BLaER1 (cell line): Measurements from ENCODE around the gene MYL3.
A peak's percentile ranks its signal among the peaks of the same experiment; 100 is the strongest.

Experiments used
- H3K27ac ChIP-seq: shearing (Covaris generic); formaldehyde crosslinking; 2 replicates; pipeline ENCODE4 v1.8.1; 2022
- H3K27me3 ChIP-seq: shearing (Covaris generic); formaldehyde crosslinking; 2 replicates; pipeline ENCODE4 v1.8.1; 2022
- H3K36me3 ChIP-seq: shearing (Covaris generic); formaldehyde crosslinking; 2 replicates; pipeline ENCODE4 v1.8.1; 2022
- H3K4me1 ChIP-seq: shearing (Covaris generic); formaldehyde crosslinking; 2 replicates; pipeline ENCODE4 v1.8.1; 2022
- H3K4me2 ChIP-seq: shearing (Covaris generic); formaldehyde crosslinking; 2 replicates; pipeline ENCODE4 v1.8.1; 2022
- H3K4me3 ChIP-seq: shearing (Covaris generic); formaldehyde crosslinking; 2 replicates; pipeline ENCODE4 v1.8.1; 2022
- H3K9ac ChIP-seq: shearing (Covaris generic); formaldehyde crosslinking; 2 replicates; pipeline ENCODE4 v1.8.1; 2022
- H3K9me3 ChIP-seq: shearing (Covaris generic); formaldehyde crosslinking; 2 replicates; pipeline ENCODE4 v1.8.1; 2022
- H4K20me1 ChIP-seq: shearing (Covaris generic); formaldehyde crosslinking; 2 replicates; pipeline ENCODE4 v1.8.1; 2022
- Cebpa-rat ChIP-seq: shearing (Covaris generic); IDR thresholded peaks from 2 replicates; pipeline ENCODE4 v1.8.1; 2022

The MYL3 gene

DNA sequence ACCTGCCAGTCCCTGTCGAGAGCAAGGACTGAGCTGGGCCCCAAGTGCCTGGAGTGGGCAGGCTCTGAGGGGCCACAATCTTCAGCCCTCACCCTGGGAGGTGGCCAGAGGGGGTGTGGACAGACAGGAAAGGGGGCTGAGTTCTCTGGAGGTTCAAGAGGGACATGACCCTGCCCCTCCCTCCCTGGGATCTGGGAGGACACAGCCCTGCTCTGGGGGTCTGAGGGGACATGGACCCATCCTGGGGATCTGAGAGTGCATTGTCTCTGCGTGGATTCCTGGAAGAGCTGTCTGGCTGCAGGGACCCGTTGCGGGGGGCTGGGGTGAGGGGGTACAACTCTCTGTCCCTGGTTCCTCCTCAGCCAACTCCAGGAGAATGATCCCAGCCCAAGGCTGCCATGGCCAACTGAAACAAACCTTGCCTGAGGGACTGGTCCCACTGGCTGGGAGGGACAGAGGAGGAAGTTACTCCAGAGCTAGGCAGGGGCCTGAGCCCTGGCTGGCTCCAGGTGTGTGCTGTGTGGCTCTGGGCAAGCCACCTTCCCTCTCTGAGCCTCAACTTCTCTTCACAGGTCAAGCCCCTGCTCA, 43.3 kb upstream of the MYL3 start:
- TF ChIP-seq Cebpa-rat = no peak
- H3K9ac ChIP-seq = no peak overlapping the region
- H3K9me3 ChIP-seq = no peaks in the 10 kb centered on the region

DNA sequence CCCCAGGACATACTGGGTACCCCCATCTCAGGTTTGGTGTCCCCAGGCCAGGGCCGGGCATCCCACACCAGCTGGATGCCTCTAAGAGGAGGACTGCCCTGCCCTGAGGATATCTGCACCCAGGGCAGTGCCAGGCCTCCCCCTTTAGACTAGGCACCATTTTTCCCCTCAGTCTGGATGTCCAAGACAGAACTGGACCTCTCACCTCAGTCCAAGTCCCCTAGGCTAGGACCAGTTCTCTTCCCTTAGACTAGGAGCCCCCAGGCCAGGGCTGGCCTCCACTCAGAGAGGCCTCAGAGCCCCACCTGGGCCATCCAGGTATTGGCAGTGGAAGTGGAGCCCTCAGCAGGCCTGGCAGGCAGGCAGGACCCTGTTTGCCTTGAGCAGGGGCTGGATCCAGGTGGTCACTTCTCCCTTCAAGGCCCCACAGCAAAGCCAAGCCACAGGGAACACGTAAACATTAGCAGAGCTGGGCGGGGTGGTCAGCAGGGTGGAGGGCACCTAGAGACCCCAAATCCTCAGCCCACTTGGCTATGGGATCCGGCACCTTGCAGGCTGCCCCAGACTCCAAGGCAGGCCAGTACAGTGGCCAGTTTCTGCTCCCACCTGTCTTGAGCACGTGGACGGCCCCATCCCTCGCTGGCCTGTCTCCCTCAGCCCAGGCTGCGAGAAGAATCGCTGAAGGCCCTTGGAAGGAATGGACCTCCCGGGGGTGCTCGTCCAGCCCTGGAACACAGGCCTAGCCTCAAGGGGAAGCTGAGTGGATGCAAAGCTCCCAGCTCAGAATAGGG, 42.6 kb upstream of the MYL3 start:
- Histone ChIP-seq H3K27me3 (no peaks in the 10 kb centered on the region), H3K9ac (no peak overlapping the region), H3K4me2 (no peak overlapping the region), H4K20me1 (no peaks in the 10 kb centered on the region), H3K36me3 (no peaks in the 10 kb centered on the region), H3K27ac (no peak overlapping the region), H3K4me1 (peaks cover 42% of the 10 kb centered on the region), H3K9me3 (no peaks in the 10 kb centered on the region), H3K4me3 (no peak overlapping the region)
- no peak for TF ChIP-seq Cebpa-rat

More for the DNA sequence above, 43.3 kb upstream of the MYL3 start:
- H3K4me3 ChIP-seq = no peak overlapping the region
- no peak overlapping the region for H3K27ac ChIP-seq
- no peaks in the 10 kb centered on the region for H3K36me3 ChIP-seq
- no peaks in the 10 kb centered on the region for H3K27me3 ChIP-seq
- H4K20me1 ChIP-seq = no peaks in the 10 kb centered on the region
- H3K4me2 ChIP-seq = no peak overlapping the region
- H3K4me1 ChIP-seq = peaks cover 42% of the 10 kb centered on the region

DNA sequence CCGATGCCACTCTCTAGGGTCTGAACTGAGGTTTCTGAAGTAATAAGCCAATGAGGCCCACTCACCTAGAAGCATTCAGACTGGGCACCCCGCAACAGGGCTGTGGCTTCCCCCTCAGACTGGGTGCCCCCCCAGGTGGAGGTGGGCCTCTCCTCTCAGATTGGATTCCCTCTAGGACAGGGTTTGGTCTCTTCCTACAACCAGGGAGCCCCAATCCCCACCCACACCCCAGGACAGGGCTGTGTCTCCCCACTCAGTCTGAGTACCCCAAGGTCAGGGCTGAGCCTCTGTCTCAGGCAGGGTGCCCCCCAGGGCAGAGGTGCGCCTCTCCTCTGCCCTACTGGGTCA, 41.9 kb upstream of the MYL3 start:
- no peaks in the 10 kb centered on the region for H4K20me1 ChIP-seq
- H3K9me3 ChIP-seq = no peaks in the 10 kb centered on the region
- H3K4me3 ChIP-seq = no peak overlapping the region
- no peak overlapping the region for H3K9ac ChIP-seq
- H3K4me2 ChIP-seq = no peak overlapping the region
- H3K27ac ChIP-seq = no peak overlapping the region
- no peak for TF ChIP-seq Cebpa-rat
- H3K36me3 ChIP-seq = no peaks in the 10 kb centered on the region
- H3K27me3 ChIP-seq = no peaks in the 10 kb centered on the region
- peaks cover 39% of the 10 kb centered on the region for H3K4me1 ChIP-seq

DNA sequence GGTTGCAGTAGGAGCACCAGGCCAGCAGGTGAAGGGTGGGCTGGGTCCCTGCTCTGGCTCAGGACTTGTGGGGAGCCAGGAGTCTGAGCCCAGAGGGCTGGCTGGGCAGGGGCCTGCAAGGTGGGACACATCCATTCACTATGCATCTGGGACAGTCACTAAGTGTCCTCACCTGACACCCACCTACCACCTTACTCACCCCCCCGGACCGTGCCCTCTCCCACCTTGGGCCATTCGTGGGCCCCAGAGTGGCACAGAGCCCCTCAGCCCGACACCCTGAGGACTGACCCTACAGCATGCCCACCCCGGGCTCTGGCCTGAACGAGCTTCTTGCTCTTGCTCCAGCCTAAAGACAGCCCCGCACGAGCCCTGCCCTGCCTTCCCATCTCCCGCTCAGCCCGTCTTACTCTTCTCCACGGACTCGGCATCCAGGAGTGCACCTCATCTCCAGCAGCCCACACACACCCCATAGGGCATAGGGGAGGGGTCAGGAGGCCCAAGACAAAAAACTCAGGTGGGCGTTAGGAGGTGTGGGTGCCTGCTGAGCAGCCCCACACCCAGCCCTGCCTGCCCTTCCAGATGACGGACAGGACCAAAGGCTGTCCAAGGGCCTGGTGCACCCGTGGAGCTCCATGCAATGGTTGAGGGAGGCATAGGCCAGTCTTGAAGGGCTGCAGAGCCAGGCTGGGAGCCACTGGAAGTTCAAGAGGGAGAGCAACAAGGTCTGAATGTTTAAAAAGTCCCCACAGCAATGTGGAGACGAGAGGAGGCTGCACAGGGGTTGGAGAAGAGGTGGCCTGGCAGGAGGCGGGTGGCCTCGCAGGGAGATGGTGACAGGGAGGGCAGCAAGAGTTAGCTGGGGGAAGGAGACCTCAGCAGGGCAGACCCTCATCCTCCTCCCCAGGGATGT, 41.3 kb upstream of the MYL3 start:
- peak overlapping the region; percentile 70 for H3K4me2 ChIP-seq
- peaks cover 33% of the 10 kb centered on the region for H3K4me1 ChIP-seq
- H3K36me3 ChIP-seq = no peaks in the 10 kb centered on the region
- H3K9ac ChIP-seq = no peak overlapping the region
- no peak overlapping the region for H3K4me3 ChIP-seq
- H3K27me3 ChIP-seq = peaks cover 3% of the 10 kb centered on the region; the same call in 1 of the 2 replicates
- no peaks in the 10 kb centered on the region for H3K9me3 ChIP-seq
- no peak for TF ChIP-seq Cebpa-rat
- H3K27ac ChIP-seq = 0 out of 2 replicates have a peak overlapping the region, but pooled peaks have one; percentile 49
- H4K20me1 ChIP-seq = no peaks in the 10 kb centered on the region

DNA sequence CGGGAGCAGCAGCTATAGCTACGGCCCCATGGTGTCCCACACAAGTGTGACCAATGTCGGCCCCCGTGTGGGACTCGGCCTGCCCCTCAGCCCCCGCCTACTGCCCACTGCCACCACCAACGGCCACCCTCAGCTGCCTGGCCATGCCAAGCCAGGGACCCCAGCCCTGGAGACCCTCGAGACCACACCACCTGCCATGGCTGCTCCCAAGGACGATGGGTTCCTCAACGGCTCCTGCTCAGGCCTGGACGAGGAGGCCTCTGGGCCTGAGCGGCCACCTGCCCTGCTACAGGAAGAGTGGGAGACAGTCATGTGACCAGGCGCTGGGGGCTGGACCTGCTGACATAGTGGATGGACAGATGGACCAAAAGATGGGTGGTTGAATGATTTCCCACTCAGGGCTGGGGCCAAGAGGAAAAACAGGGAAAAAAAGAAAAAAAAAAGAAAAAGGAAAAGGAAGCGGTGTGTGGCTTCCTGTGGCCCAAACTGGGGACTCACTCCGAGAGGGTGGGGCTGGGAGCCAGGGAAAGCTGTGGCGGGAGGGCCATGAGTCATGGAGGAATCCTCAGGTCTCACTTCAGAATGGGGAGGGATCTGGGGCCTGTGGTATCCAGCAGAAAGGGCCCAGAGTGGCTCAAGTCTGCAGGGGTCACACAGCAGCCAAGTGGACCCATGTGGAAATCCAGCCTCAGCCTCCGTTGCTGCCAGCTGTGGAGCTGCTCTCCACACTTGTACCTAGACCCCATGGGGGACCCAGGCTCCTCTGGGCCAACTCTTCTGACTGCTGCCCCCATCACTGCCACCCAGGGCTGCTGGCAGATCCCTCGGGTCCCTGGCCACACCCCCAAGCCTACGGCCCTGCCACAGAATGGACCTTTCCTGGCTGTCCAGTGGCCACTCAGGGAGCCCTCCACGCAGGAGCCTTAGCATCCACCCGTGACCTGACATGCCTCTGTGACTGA, 40.4 kb upstream of the MYL3 start:
- Histone ChIP-seq H3K9me3 (no peaks in the 10 kb centered on the region), H3K4me3 (no peak overlapping the region), H3K9ac (peak overlapping the region; percentile 29; the same call in 1 of the 2 replicates), H4K20me1 (no peaks in the 10 kb centered on the region), H3K36me3 (no peaks in the 10 kb centered on the region), H3K4me1 (peaks cover 28% of the 10 kb centered on the region), H3K27me3 (peaks cover 13% of the 10 kb centered on the region), H3K4me2 (peak overlapping the region; percentile 70), H3K27ac (peak overlapping the region; percentile 49; the same call in 1 of the 2 replicates)
- no peak for TF ChIP-seq Cebpa-rat

DNA sequence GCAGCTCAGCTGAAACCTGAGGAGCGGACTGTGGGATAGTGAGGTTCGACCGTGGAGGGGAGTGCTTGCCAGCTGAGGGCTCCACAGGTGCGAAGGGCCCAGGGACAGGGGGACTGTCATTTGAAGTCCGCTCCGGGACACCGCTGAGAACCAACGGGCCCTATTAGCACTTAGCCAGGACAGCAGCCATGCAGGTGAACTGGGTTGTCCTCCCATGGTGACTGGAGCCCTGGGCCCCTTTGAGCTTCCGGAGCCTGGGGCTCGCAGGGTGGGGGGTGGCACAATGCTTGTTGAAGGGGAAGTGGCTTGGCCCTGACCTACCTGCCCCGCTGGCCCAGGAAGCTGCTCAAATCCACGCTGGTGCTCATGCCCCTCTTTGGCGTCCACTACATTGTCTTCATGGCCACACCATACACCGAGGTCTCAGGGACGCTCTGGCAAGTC, 39.0 kb upstream of the MYL3 start:
- H3K27me3 ChIP-seq = peaks cover 23% of the 10 kb centered on the region
- peaks cover 29% of the 10 kb centered on the region for H3K4me1 ChIP-seq
- H3K4me2 ChIP-seq = no peak overlapping the region

DNA sequence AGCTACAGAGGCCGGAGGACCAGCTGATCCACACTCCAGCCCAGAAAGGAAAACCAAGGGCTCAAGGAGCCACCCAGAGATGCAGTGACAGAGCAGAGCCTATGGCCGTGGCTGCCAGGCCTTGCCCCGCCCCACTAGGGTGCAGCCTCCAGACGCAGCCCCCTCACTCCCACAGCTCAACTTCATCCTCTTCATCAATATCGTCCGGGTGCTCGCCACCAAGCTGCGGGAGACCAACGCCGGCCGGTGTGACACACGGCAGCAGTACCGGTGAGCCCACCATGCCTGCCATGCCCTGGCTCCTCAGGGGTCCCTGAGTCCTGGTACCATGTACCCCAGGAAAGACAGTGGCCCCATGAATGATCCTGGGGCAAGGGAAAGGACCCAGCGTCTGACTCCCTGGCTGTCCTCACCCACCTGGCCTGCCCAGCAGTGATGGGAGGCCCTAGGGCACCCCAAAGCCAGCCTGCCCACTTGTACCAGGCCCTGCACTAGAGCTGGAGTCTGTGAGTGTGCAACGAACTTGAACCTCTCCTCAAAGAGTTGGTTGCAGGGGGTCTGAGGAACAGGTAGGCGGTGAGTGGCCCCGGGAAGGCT, 38.4 kb upstream of the MYL3 start:
- no peak overlapping the region for H3K9ac ChIP-seq
- no peak for TF ChIP-seq Cebpa-rat
- H4K20me1 ChIP-seq = no peaks in the 10 kb centered on the region
- no peaks in the 10 kb centered on the region for H3K36me3 ChIP-seq
- peaks cover 29% of the 10 kb centered on the region for H3K4me1 ChIP-seq
- no peak overlapping the region for H3K27ac ChIP-seq
- no peaks in the 10 kb centered on the region for H3K9me3 ChIP-seq
- peaks cover 23% of the 10 kb centered on the region for H3K27me3 ChIP-seq
- no peak overlapping the region for H3K4me2 ChIP-seq
- H3K4me3 ChIP-seq = no peak overlapping the region

More for the DNA sequence above, 39.0 kb upstream of the MYL3 start:
- Histone ChIP-seq H3K4me3 (no peak overlapping the region), H3K9ac (no peak overlapping the region), H3K9me3 (no peaks in the 10 kb centered on the region), H4K20me1 (no peaks in the 10 kb centered on the region), H3K27ac (no peak overlapping the region), H3K36me3 (no peaks in the 10 kb centered on the region)
- TF ChIP-seq Cebpa-rat = no peak

DNA sequence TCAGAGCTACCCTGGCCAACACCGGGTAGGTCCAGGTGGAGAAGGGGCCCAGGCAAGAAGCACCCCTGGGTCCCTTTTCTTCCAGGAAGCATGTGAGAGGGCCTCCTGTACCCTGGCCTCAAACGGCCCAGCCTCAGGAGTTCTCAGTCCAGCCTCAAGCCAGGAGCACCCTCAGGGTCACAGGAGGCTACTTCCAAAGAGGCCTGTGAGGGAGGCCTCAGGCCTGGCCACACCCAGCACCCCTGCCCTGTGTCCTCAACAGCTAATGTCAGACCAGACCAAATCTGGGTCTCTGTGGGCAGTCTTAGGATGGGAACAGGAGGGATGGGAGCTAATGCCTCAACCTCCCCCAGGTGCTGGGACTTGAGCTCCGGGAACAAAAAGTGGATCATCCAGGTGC, 37.8 kb upstream of the MYL3 start:
- no peak overlapping the region for H3K9ac ChIP-seq
- H3K4me2 ChIP-seq = no peak overlapping the region
- peaks cover 29% of the 10 kb centered on the region for H3K4me1 ChIP-seq
- H3K27me3 ChIP-seq = peaks cover 23% of the 10 kb centered on the region
- no peak overlapping the region for H3K27ac ChIP-seq
- no peaks in the 10 kb centered on the region for H4K20me1 ChIP-seq
- no peak for TF ChIP-seq Cebpa-rat
- no peaks in the 10 kb centered on the region for H3K9me3 ChIP-seq
- no peaks in the 10 kb centered on the region for H3K36me3 ChIP-seq
- H3K4me3 ChIP-seq = no peak overlapping the region

DNA sequence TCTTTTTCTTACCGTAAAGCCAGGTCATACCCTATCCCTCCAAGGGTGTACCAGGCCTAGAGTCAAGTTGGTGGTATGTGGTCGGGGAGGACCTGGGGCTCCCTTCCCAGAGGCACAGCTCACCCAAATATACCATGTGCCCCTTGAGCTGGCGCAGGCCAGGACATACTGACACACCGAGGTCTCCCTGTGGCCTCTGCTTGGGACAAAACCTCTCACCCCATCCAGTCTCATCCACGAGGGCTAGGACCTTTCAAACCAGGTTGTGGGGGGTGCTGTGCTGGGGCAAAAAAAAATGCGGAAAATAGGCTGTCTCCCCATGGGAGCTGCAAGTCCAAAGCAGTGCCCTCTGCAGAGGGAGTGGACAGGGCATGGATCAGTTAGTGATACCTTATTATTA, 37.1 kb upstream of the MYL3 start:
- Histone ChIP-seq H3K9me3 (no peaks in the 10 kb centered on the region), H3K4me1 (peaks cover 29% of the 10 kb centered on the region), H4K20me1 (no peaks in the 10 kb centered on the region), H3K27me3 (peaks cover 23% of the 10 kb centered on the region), H3K27ac (no peak overlapping the region), H3K4me3 (no peak overlapping the region), H3K4me2 (no peak overlapping the region), H3K9ac (no peak overlapping the region), H3K36me3 (no peaks in the 10 kb centered on the region)
- TF ChIP-seq Cebpa-rat = no peak
